ENCODE data around the gene NOP53.
"Not testable (repeated sequence)": the region's sequence is repeated elsewhere in the genome, so short reads cannot be mapped to it uniquely, and the experiment has no call there.

Gene NOP53

GRCh38 chr19:47740866-47741519 lies 4.4 kb upstream of the NOP53 start:
- Histone ChIP-seq H3K9me3 (ENCODE audit: low read depth, low read length) (no peaks in the 10 kb centered on the region), H3K4me3 (no peak overlapping the region), H3K9ac (ENCODE audit: insufficient read length) (no peak overlapping the region), H3K27ac (no peak overlapping the region), H3K36me3 (ENCODE audit: insufficient read depth, low read length) (no peaks in the 10 kb centered on the region)
- TF ChIP-seq EZH2 (IDR thresholded peaks at IDR 0.05) (no peak), FOXP2 (optimal IDR thresholded peaks at IDR 0.05; ENCODE audit: control extremely low read depth, extremely low read length, insufficient read depth) (no peak), POLR2AphosphoS5 (IDR thresholded peaks at IDR 0.05; ENCODE audit: borderline replicate concordance, low read depth, low read length) (no peak)
- DNase-seq (ENCODE audit: low read depth, low spot score) = no peak

- Histone ChIP-seq H3K27ac (peak overlapping the region; percentile 19; the same call in 1 of the 2 replicates), H3K4me3 (no peak overlapping the region)
Observed at GRCh38 chr19:47741544-47742140, 3.7 kb upstream of the NOP53 start.

GRCh38 chr19:47742634-47743033 lies 2.7 kb upstream of the NOP53 start:
- Histone ChIP-seq H3K27ac (peak overlapping the region; percentile 83), H3K36me3 (ENCODE audit: insufficient read depth, low read length) (peaks cover 11% of the 10 kb centered on the region), H3K9ac (ENCODE audit: insufficient read length) (peak overlapping the region; percentile 71), H3K9me3 (ENCODE audit: low read depth, low read length) (no peaks in the 10 kb centered on the region), H3K4me3 (peak overlapping the region; percentile 80)
- DNase-seq (ENCODE audit: low read depth, low spot score) = no peak
- TF ChIP-seq EZH2 (IDR thresholded peaks at IDR 0.05) (no peak), POLR2AphosphoS5 (IDR thresholded peaks at IDR 0.05; ENCODE audit: borderline replicate concordance, low read depth, low read length) (no peak), FOXP2 (optimal IDR thresholded peaks at IDR 0.05; ENCODE audit: control extremely low read depth, extremely low read length, insufficient read depth) (no peak)

More at GRCh38 chr19:47741544-47742140, 3.7 kb upstream of the NOP53 start:
- DNase-seq (ENCODE audit: low read depth, low spot score) = no peak
- Histone ChIP-seq H3K36me3 (ENCODE audit: insufficient read depth, low read length) (peaks cover 2% of the 10 kb centered on the region; the same call in 1 of the 2 replicates), H3K9me3 (ENCODE audit: low read depth, low read length) (no peaks in the 10 kb centered on the region), H3K9ac (ENCODE audit: insufficient read length) (no peak overlapping the region)
- TF ChIP-seq FOXP2 (optimal IDR thresholded peaks at IDR 0.05; ENCODE audit: control extremely low read depth, extremely low read length, insufficient read depth) (no peak), EZH2 (IDR thresholded peaks at IDR 0.05) (no peak), POLR2AphosphoS5 (IDR thresholded peaks at IDR 0.05; ENCODE audit: borderline replicate concordance, low read depth, low read length) (no peak)

- not testable (repeated sequence) for H3K27ac ChIP-seq; DNase-seq (ENCODE audit: low read depth, low spot score); H3K9me3 ChIP-seq (ENCODE audit: low read depth, low read length)
- Histone ChIP-seq H3K36me3 (ENCODE audit: insufficient read depth, low read length) (peaks cover 44% of the 10 kb centered on the region), H3K9ac (ENCODE audit: insufficient read length) (peak overlapping the region; percentile 97), H3K4me3 (peak overlapping the region; percentile 99)
Observed at GRCh38 chr19:47746129-47746528, 783 bp downstream of the NOP53 start.

GRCh38 chr19:47749326-47749725 lies 4.0 kb downstream of the NOP53 start:
- H3K9me3 ChIP-seq (ENCODE audit: low read depth, low read length) = no peaks in the 10 kb centered on the region
- no peak overlapping the region for H3K27ac ChIP-seq
- no peak for TF ChIP-seq POLR2AphosphoS5 (IDR thresholded peaks at IDR 0.05; ENCODE audit: borderline replicate concordance, low read depth, low read length)
- TF ChIP-seq FOXP2 (optimal IDR thresholded peaks at IDR 0.05; ENCODE audit: control extremely low read depth, extremely low read length, insufficient read depth) = no peak
- TF ChIP-seq EZH2 (IDR thresholded peaks at IDR 0.05) = no peak
- H3K36me3 ChIP-seq (ENCODE audit: insufficient read depth, low read length) = peaks cover 73% of the 10 kb centered on the region
- DNase-seq (ENCODE audit: low read depth, low spot score) = no peak
- H3K9ac ChIP-seq (ENCODE audit: insufficient read length) = no peak overlapping the region
- no peak overlapping the region for H3K4me3 ChIP-seq

GRCh38 chr19:47750752-47751151 lies 5.4 kb downstream of the NOP53 start:
- Histone ChIP-seq H3K9ac (ENCODE audit: insufficient read length) (no peak overlapping the region), H3K36me3 (ENCODE audit: insufficient read depth, low read length) (peaks cover 82% of the 10 kb centered on the region), H3K4me3 (no peak overlapping the region), H3K9me3 (ENCODE audit: low read depth, low read length) (no peaks in the 10 kb centered on the region), H3K27ac (no peak overlapping the region)
- TF ChIP-seq POLR2AphosphoS5 (IDR thresholded peaks at IDR 0.05; ENCODE audit: borderline replicate concordance, low read depth, low read length) = no peak
- no peak for TF ChIP-seq EZH2 (IDR thresholded peaks at IDR 0.05)
- TF ChIP-seq FOXP2 (optimal IDR thresholded peaks at IDR 0.05; ENCODE audit: control extremely low read depth, extremely low read length, insufficient read depth) = no peak
- DNase-seq (ENCODE audit: low read depth, low spot score) = no peak

GRCh38 chr19:47752440-47753211 lies 7.3 kb downstream of the NOP53 start:
- H3K27ac ChIP-seq = no peak overlapping the region
- no peak overlapping the region for H3K9ac ChIP-seq (ENCODE audit: insufficient read length)
- peaks cover 90% of the 10 kb centered on the region for H3K36me3 ChIP-seq (ENCODE audit: insufficient read depth, low read length)
- H3K4me3 ChIP-seq = no peak overlapping the region
- no peak for DNase-seq (ENCODE audit: low read depth, low spot score)
- no peaks in the 10 kb centered on the region for H3K9me3 ChIP-seq (ENCODE audit: low read depth, low read length)
- TF ChIP-seq POLR2AphosphoS5 (IDR thresholded peaks at IDR 0.05; ENCODE audit: borderline replicate concordance, low read depth, low read length) (no peak), EZH2 (IDR thresholded peaks at IDR 0.05) (no peak), FOXP2 (optimal IDR thresholded peaks at IDR 0.05; ENCODE audit: control extremely low read depth, extremely low read length, insufficient read depth) (no peak)

GRCh38 chr19:47754206-47755064 lies 9.1 kb downstream of the NOP53 start:
- no peak overlapping the region for H3K9ac ChIP-seq (ENCODE audit: insufficient read length)
- H3K9me3 ChIP-seq (ENCODE audit: low read depth, low read length) = no peaks in the 10 kb centered on the region
- peaks cover 79% of the 10 kb centered on the region for H3K36me3 ChIP-seq (ENCODE audit: insufficient read depth, low read length)
- TF ChIP-seq POLR2AphosphoS5 (IDR thresholded peaks at IDR 0.05; ENCODE audit: borderline replicate concordance, low read depth, low read length) = no peak
- no peak for TF ChIP-seq FOXP2 (optimal IDR thresholded peaks at IDR 0.05; ENCODE audit: control extremely low read depth, extremely low read length, insufficient read depth)
- no peak for TF ChIP-seq EZH2 (IDR thresholded peaks at IDR 0.05)
- DNase-seq (ENCODE audit: low read depth, low spot score) = no peak
- H3K27ac ChIP-seq = no peak overlapping the region
- H3K4me3 ChIP-seq = no peak overlapping the region

All from SK-N-MC (cell line).